Activated CD4-positive, alpha-beta T cell treated with anti-CD3 and anti-CD28 coated beads, Interleukin-2, amount 50 U/mL, for 16 hours (primary cell): ENCODE results near the gene MR1.
A peak's percentile ranks its signal among the peaks of the same experiment; 100 is the strongest.
"Not testable (repeated sequence)": the region's sequence is repeated elsewhere in the genome, so short reads cannot be mapped to it uniquely, and the experiment has no call there.

ENCODE experiments used
- DNase-seq: peaks from one replicate; pipeline ENCODE4 v3.0.0-alpha.2; 2020

MR1 gene

DNA sequence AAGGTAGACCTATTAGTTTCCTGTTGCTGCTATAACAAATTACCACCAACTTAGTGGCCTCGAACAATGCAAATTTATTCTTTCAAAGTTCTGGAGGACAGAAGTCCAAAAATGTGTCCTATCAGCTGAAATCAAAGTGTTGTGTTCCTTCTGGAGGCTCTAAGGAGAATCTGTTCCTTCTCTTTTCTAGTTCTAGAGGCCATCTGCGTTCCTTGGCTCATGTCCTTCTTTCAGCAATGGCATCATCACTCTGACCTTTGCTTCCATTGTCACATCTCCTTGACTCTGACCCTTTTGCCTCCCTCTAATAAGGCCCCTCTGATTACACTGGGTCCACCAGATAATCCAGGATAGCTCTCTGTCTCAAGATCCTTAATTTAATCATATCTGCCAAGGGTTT is 1.2 kb upstream of the MR1 start:
- no peak for DNase-seq

DNA sequence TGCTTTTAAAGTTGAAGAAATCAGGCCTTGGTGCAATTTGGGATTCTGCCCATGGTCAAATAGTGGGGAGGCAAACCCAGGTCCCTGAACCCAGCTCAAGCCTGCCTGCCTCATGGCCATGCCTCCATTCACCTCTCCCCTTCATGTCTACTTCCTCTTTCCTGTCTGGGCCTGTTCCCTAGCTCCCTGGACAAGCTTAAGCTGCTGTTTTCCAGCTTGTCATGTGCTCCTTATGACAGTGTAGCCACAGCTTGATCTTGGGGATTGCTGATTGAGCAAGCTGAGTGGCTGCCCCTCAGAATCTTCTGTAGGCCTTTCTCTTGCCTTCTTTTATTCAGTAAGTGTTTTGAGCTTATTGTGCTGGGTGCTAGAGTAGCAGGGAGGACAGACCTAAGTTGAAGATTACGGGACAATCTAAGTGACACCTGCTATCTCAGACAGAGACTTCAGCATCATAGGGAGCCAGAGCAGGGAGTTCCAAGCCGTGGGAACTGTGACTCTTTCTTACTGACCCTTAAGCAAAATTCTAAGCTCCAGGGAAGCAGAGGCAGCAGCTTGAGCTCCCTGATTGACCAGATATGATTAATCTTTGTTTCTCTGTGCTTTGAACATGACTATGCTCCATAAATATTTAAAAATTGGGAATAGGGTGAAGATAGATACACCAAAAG is 520 bp upstream of the MR1 start:
- DNase-seq, result peak; percentile 25

DNA sequence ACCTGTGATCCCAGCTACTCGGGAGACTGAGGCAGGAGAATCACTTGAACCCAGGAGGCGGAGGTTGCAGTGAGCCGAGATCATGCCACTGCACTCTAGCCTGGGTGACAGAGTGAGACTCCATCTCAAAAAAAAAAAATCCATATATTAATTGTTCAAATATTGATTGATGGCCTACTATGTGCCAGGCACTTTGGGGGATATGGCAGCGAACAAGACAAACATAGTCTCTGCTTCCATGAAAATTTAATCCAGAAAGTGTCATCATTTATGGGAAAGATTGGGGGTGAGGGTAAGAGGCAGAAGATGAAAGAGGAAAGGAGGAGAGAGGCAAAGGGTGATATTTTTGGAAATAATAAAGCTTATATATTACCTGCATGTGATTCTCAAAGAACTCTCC is 1.4 kb downstream of the MR1 start:
- not testable (repeated sequence) for DNase-seq

DNA sequence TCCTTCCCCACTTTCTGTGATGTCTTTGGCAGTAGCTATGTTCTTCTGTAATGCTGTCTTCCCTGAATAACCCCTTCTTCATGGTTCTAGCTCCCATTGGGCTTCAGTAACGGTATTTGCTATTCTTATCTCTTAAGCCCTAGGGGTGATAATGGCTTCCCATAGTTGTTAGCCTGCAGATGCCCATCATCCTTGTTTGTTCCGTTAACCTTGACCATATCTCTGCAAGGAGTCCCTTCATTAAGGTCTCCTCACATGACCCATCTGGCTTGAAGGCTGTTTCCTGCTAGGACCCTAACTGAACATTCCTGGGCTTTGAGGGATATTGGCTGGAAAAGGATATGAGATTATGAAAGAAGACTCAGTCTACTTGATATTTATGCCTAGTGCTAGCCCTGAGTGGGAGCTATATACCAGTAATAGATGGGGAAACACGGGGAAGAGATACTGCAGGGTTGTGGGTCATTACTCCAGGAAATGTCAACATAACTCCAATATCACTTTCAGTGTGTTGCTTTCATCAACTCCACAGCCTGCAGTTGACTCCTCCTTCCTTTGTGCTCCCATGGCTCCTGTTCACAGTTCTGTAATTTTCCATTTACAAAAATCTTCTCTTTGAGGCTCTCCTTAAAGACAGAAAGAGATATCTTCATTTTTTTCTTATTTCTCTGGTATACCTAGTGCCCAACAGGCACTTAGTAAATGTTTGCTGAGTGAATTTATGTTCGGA is 2.5 kb downstream of the MR1 start:
- no peak for DNase-seq

DNA sequence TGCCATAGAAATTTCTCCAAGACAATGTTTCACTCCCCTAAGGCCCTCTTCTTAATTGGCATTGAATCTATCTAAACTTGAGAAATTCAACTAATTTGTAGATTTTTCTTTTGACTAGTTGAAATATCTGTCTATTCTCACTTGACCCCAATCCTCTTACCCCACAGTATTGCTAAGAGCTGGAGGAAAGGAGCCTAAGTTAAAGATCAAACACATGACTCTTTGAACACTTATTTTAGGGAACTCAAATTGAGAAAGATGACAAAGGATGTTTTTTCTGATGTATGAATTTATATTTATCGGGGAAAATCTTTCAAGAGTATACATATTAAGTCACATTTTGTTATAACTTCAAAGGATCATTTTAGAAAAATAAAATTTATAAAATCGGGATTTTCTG is 3.6 kb downstream of the MR1 start:
- no peak for DNase-seq

DNA sequence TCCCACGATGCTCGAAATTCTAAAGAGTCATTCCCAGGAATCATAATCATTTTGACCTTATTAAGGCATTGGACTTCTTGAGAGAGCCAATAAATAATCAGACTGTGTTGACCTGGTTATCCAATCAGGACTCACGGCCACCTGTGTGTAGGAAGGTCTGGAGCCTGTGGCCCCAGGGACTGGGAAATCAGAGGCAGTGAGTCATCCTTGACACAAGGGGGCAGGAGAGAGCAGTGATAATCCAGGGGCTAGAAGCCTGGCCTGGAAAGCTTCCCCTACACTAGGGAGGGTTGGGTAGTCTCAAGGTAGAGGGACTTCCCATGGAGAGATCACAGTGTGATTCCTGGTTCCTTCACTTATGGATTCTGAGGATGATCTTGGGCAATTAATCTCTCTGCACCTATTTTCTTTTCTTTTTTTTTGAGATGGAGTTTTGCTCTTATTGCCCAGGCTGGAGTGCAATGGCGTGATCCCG is 4.7 kb downstream of the MR1 start:
- peak; percentile 77 for DNase-seq

DNA sequence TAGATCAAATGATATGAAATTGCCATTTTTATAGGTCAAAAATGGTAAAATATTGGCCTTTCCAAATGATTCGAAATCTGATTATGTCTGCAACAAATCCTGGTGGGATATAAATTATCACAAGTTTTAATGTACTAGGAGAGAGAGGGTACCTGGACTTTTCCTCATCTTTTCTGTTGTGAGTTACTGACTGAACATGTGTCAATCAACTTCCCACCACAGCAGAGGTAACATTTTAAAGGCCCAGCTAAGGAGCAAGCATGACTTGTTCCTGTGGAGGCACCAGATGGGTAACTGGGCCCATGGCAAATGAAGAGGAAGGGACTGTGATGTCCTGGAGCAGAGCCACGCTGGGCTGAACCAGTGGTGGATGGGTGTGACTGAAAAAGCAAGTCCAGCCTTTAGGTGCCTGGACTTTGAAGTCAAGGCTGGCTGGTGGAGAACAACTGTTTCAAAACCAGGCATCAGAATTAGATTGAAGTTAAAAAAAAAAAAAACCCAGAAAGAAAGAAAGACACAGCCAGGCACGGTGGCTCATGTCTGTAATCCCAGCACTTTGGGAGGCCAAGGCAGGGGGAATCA is 6.6 kb downstream of the MR1 start:
- DNase-seq, result no peak

DNA sequence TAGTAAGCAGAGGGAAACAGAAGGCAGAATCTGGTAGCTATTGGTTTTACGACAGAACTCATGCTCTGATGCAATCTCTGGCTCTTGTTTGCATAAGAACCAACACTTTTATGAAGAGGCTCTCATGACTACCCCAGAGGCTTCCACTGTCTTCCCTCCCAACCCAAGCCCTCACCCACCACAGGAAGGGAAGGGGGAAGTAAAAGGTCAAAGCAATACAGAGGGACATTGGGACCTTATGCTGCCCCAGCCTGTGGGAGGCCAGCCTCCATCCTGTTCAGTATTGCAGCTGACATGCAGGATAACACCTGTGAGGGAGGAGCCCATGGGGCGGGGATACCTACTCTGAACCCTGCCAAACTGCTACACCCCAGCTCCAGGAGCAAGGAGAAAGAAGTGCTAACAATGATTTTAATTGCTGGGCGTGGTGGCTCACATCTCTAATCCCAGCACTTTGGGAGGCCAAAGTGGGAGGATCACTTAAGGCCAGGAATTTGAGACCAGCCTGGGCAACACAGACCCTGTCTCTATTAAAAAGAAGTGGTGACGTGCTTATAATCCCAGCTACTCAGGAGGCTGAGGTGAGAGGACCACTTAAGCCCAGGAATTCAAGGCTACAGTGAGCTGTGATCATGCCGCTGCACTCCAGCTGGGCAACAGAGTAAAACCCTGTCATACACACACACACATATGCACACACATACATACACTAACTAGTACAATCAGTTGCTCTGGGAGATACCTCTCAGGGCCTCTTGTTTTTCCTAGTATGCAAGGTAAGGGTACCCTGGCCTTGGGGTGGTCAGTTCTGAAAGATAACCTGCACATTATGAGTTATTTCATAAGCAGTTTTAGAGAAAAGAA is 9.5 kb downstream of the MR1 start:
- DNase-seq, result peak; percentile 22

DNA sequence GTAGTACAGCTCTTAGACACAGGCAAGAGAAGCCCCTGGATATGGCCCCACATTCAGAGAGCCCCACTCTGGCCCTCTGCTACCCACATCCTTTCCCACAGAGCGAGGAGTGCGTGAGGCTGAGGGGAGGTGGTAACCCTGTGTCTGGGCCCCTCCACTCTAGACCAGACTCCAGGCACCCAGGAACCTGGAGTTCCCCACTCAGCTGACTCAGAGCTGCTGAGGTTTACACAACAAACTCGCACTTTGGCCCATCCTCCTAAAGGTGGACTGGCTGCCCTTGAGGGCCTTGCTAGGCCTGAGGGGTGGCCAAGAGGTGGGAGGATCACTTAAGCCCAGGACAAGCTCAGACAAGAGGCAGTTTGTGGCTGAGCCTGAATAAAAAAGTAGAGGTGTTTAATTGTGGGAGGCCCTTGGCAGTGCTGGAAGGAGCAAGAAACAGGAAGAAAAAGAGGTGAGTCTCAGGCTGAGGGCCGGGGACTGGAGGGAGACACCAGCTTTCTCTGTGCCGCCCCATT is 10.7 kb downstream of the MR1 start:
- peak; percentile 70 for DNase-seq

DNA sequence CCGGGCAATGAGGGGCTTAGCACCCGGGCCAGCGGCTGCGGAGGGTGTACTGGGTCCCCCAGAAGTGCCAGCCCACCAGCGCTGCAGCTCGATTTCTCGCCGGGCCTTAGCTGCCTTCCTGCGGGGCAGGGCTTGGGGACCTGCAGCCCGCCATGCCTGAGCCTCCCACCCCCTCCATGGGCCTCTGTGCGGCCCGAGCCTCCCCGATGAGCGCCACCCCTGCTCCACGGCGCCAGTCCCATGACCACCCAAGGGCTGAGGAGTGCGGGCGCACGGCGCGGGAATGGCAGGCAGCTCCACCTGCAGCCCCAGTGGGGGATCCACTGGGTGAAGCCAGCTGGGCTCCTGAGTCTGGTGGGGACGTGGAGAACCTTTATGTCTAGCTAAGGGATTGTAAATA is 12.2 kb downstream of the MR1 start:
- not testable (repeated sequence) for DNase-seq

DNA sequence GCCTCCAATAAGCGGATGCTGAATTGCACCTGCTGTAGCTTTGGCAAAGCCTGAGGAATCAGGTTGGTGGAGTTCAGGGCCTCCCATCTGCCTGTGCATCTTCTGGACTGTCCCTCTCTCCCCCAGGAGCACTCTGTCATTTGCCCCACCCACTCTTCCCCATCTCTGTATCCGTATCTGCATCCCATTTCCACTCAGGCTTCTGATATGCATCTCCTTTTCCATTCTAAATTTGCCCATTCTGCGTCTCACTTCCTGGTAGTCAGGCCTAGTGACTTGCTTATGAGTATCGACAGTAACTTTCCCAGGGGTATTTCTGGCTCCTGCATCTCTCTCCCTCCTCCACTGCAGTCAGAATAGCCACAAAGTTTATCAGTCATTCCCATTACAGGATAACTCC is 15.6 kb downstream of the MR1 start:
- no peak for DNase-seq

DNA sequence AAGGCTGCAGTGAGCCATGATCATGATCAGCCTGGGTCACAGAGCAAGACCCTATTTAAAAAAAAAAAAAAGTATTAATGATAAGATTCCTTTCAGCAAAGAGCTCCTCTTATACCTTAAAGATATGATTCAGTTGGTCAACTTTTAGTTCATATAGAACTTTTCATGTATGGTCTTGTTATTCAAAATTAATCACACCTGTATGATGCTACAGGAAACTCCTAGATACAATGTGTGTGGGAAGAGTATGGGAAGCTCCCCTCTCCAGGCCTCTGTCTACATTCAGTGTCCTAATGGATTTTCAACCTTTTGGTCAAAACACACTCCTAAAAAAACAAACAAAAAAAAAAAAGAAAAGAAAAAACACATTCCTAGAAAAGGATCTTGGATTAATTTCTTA is 17.1 kb downstream of the MR1 start:
- no peak for DNase-seq

DNA sequence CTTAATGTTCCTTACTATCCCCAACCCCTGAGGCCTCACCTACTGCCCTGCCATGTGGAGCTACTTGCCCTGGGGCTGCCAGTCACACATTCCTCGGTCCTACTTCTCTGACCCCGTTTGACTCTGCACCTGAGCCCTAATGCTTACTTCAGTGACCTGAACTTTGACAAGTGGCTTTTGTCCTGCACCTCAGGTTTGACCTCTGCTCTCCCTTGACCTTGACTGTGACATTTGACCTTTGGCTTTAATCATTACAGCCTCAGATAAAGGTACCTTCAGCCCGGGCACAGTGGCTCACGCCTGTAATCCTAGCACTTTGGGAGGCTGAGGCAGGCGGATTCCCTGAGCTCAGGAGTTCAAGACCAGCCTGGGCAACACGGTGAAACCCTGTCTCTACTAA is 22.8 kb downstream of the MR1 start:
- DNase-seq, result no peak

DNA sequence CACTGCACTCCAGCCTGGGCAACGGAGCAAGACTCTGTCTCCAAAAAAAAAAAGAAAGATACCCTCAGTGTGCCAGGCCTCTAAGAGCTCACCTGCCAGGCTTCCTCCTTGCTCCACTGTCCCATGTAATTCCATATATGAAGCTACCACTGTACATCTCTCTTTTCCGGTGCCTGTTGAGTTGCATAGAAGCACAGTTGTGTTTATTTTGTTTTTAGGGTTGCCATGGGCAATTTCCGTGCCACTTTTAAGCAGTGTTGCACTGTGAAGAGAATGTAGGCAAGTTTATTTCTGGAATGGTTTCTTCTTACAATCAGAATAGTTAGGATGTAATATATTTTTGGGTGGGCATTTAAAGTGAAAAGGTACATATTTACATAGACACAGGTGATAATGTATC is 23.3 kb downstream of the MR1 start:
- DNase-seq, result no peak

DNA sequence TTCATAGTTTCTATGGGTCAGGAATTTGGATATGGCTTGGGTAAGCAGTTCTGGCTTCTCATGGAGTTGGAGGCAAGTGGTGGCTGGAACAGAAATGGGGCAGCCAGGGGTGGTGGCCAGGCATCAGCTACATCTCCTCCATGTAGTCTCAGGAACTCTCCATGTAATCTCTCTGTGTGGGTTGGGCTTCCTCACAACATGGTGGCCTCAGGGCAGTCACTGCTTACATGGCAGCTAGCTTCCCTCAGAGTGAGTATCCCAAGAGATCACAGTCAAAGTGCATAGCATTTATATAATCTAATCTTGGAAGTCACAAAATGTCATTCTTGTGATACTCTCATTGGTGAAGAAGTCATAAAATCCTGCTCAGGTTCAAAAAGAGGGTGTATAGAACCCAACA is 25.7 kb downstream of the MR1 start:
- no peak for DNase-seq

DNA sequence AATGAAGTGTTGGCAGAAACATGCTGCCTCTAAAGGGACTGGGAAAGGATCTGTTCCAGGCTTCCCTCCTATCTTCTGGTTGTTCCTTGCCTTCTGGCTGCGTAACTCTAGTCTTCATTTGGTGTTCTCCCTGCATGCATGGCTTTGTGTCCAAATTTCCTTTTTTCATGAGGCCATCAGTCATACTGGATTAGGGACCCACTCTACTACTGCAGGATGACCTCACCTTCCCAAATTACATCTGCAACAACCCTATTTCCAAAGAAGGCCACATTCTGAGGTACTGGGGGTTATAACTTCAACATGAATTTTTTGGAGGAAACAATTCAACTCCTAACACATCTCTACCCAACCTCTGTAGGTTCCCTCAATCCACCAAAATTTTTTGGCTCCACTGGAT is 26.3 kb downstream of the MR1 start:
- no peak for DNase-seq

DNA sequence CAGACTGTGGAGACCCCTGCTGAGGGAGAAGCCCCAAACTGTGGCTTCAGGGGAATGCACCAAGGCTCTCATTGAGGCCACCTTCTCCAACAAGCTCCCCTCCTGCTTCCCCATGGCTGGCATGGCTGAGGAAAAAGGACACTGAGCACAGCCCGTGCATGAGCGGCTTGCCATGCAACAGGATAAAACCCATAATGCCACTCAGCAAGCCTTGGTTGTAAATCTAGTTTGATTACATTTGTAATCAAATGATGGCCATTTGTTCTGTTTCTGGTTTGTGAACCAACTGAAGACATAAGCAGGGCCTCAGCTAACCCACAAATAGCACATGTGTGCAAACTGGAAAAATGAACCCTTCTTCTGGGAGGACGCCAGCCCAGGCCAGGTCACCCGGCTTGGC is 27.2 kb downstream of the MR1 start:
- DNase-seq, result not testable (repeated sequence)

DNA sequence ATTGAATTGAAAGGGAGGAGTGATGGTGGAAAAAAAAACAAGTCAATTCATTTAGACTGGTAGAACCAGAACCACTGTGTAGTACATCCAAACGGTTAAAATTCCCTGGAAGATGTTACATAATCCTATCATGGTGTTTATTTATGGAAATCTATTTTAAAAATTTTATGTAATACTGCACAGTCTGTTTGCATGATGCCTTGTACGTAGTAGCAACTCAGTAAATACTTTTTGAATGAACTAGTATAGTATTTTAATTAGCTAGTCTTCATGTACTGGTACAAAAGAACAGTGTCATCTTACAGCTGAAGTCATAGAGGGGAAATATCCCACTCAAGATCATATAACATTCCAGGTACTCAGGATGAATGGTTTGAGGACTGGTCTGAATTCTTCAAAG is 27.7 kb downstream of the MR1 start:
- no peak for DNase-seq

DNA sequence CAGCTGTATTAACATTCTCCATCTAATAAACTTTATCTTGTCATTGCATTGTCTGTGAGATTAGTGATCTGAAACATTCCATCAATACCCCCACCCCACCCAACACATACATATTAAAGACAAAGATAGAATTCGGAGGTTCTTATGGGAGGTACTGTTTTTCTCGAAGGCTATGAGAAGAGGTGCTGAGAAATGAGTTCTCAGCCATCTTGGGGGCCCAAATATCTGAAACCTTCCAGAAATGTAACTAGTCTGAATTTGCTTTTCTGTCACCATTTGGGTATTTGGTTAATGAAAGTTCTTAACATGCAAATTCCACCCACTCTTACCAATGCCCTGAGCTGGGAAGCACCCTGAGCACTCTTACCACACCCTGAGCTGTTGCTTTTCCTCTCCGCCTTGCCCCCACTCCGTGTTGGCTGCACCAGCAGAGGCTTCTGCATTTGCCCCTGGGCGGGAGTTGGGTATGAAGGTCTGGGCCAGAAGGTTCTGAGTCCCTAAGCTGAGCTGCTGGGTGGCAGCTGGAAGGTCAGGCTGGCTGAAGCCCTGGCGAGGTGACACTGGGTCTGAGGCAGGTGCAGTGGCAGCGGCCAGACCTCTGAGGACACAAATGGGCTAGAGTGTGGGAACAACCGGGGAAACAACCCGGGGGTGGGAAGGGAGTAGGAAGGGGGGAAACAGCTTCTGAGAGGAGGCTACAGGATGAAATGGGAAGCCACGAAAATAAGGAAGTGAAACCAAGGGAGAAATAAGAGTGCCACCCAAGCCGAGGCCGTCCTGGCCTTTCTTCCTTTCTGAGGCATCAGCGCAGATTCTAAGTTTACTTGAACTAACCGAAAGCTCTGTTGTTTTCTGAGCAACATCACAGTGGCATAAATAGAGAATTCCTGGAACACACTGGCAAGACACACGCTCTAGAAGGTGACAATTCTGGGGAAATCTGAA is 28.4 kb downstream of the MR1 start:
- DNase-seq, result no peak

DNA sequence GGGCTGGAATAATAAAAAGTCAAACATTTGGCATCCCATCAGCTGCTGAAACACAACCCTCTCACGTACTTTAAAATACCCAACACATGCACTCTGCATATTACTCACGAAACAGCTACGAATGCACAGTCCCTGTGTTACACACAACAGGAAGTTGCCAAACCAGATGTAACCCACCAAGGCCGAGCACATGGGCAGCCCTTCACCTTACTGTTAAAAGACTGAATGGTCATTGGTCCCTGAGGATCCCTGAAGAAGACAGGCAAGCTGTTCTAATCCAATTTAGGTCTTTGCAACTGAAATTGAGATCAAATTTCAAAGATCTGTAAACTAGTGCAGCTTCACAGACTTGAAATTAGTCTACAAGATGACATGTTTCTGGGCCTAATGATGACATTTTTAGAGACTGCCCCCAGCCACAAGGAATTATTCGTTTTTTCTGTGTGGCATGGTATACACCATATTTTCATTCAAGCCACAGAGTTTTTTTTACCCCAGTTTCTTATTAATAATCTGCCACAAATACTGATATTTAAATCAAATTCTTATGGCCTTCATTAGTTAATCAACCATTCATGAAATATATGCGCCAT is 29.1 kb downstream of the MR1 start:
- peak; percentile 77 for DNase-seq

DNA sequence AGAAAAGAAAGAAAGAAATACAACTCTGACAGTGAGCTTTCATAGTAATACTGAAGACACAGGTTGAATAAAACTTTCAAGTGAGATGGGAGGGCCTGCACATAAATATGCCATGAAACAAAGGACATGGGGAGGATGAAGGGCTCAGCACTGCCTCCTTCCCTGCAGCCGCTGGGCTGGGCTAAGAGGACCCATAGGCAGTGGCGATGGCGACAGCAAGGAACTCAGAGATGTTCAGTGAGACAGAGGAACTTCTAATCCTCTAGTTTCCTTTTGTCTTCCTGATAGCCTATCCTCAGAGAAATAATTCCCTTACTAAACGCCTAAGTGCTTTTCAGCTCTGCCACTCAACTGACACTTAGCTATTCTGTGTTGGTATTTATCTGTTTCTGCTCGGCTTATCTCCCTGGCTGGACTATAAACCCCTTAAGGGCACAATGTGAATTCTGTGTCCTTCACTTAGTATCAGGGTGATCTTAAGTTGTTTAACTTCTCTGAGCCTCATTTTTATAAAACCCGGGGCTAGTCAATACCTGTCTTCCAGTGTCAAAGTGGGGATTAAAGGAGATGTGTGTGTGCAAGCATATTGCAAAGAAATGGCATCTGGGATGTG is 30.3 kb downstream of the MR1 start:
- no peak for DNase-seq
